HEK293 (cell line): ENCODE measurements around the gene SNX13.

Experiments
- CTCF ChIA-PET: fragments of 350-600 bp; formaldehyde crosslinking; extraction: SDS; loops from one replicate; lab custom pipeline; 2021; ENCODE audit warnings: antibody characterized with exemption; lab: Yijun Ruan, JAX
- POLR2A ChIA-PET: fragments of 300-600 bp; formaldehyde crosslinking; extraction: SDS; loops from one replicate; lab custom pipeline; 2020; ENCODE audit warnings: antibody characterized with exemption, inconsistent platforms; lab: Yijun Ruan, JAX
- H3K27ac ChIP-seq: fragments of 200-500 bp; sonication (Bioruptor generic); 2 replicates; pipeline ENCODE4 v1.5.1; 2014; ENCODE audit warnings: low read depth, low read length, control low read depth, inconsistent platforms; ENCODE audit errors: extremely low read depth
- H3K36me3 ChIP-seq, 2 experiments: fragments of 200-500 bp in 1 of 2; sonication (Bioruptor generic) in 1 of 2; 1 replicate in 1 of 2; 2 replicates in 1 of 2; pipeline ENCODE4 v1.5.1; 2014 to 2017; ENCODE audit warnings: inconsistent platforms in 2 of 2, low read length in 2 of 2; ENCODE audit not compliant: control insufficient read depth in 2 of 2, insufficient read depth in 1 of 2
- H3K4me1 ChIP-seq: fragments of 200-500 bp; sonication (Bioruptor generic); 2 replicates; pipeline ENCODE4 v1.5.1; 2014; ENCODE audit warnings: mild to moderate bottlenecking, low read length, inconsistent platforms; ENCODE audit not compliant: control insufficient read depth, insufficient read depth
- H3K4me3 ChIP-seq: 2 replicates; pipeline ENCODE4 v1.5.1; 2011; ENCODE audit warnings: low read depth, mild to moderate bottlenecking, control low read depth, low read length, moderate library complexity
- H3K9me3 ChIP-seq: fragments of 200-500 bp; sonication (Bioruptor generic); 2 replicates; pipeline ENCODE4 v1.5.1; 2014; ENCODE audit warnings: low read depth, low read length, inconsistent platforms; ENCODE audit not compliant: control insufficient read depth, insufficient read depth
- GFI1B ChIP-seq: fragments of 450-650 bp; formaldehyde crosslinking; IDR thresholded peaks from 2 replicates; pipeline ENCODE4 v1.5.1; 2016; ENCODE audit warnings: missing biosample characterization, missing genetic modification characterization
- GLIS1 ChIP-seq: fragments of 450-650 bp; formaldehyde crosslinking; IDR thresholded peaks from 2 replicates; pipeline ENCODE4 v1.5.1; 2016; ENCODE audit warnings: missing biosample characterization, missing genetic modification characterization
- GLIS2 ChIP-seq: fragments of 450-650 bp; formaldehyde crosslinking; IDR thresholded peaks from 2 replicates; pipeline ENCODE4 v1.5.1; 2016; ENCODE audit warnings: missing biosample characterization, missing genetic modification characterization
- KLF1 ChIP-seq: fragments of 450-650 bp; formaldehyde crosslinking; IDR thresholded peaks from 2 replicates; pipeline ENCODE4 v1.5.1; 2016; ENCODE audit warnings: missing biosample characterization, missing genetic modification characterization
- KLF8 ChIP-seq: fragments of 450-650 bp; formaldehyde crosslinking; IDR thresholded peaks from 2 replicates; pipeline ENCODE4 v1.5.1; 2016; ENCODE audit warnings: missing biosample characterization, missing genetic modification characterization
- PATZ1 ChIP-seq: fragments of 450-650 bp; formaldehyde crosslinking; IDR thresholded peaks from 2 replicates; pipeline ENCODE4 v1.5.1; 2016; ENCODE audit warnings: missing biosample characterization, missing genetic modification characterization
- SCRT2 ChIP-seq: fragments of 450-650 bp; formaldehyde crosslinking; IDR thresholded peaks from 2 replicates; pipeline ENCODE4 v1.5.1; 2016; ENCODE audit warnings: missing biosample characterization, missing genetic modification characterization
- SP2 ChIP-seq: fragments of 450-650 bp; formaldehyde crosslinking; IDR thresholded peaks from 2 replicates; pipeline ENCODE4 v1.5.1; 2016; ENCODE audit warnings: missing biosample characterization, missing genetic modification characterization
- SP7 ChIP-seq: fragments of 450-650 bp; formaldehyde crosslinking; IDR thresholded peaks from 2 replicates; pipeline ENCODE4 v1.5.1; 2016; ENCODE audit warnings: missing biosample characterization, missing genetic modification characterization
- TSHZ1 ChIP-seq: fragments of 450-650 bp; formaldehyde crosslinking; IDR thresholded peaks from 2 replicates; pipeline ENCODE4 v1.5.1; 2016; ENCODE audit warnings: missing biosample characterization, missing genetic modification characterization, borderline replicate concordance
- ZBTB20 ChIP-seq: fragments of 450-650 bp; formaldehyde crosslinking; IDR thresholded peaks from 2 replicates; pipeline ENCODE4 v1.5.1; 2016; ENCODE audit warnings: missing biosample characterization, missing genetic modification characterization
- ZBTB26 ChIP-seq: fragments of 450-650 bp; formaldehyde crosslinking; optimal IDR thresholded peaks from 2 replicates; pipeline ENCODE3; 2016; ENCODE audit warnings: missing biosample characterization, mild to moderate bottlenecking, missing genetic modification characterization
- ZBTB8A ChIP-seq: fragments of 450-650 bp; formaldehyde crosslinking; IDR thresholded peaks from 2 replicates; pipeline ENCODE4 v1.5.1; 2016; ENCODE audit warnings: missing biosample characterization, missing genetic modification characterization
- ZEB2 ChIP-seq: fragments of 450-650 bp; formaldehyde crosslinking; IDR thresholded peaks from 2 replicates; pipeline ENCODE4 v1.5.1; 2016; ENCODE audit warnings: missing biosample characterization, missing genetic modification characterization
- ZNF10 ChIP-seq: fragments of 450-650 bp; formaldehyde crosslinking; IDR thresholded peaks from 2 replicates; pipeline ENCODE4 v1.5.1; 2017; ENCODE audit warnings: missing biosample characterization, missing genetic modification characterization
- ZNF112 ChIP-seq: fragments of 450-650 bp; formaldehyde crosslinking; IDR thresholded peaks from 2 replicates; pipeline ENCODE4 v1.5.0; 2017; ENCODE audit warnings: missing biosample characterization, missing genetic modification characterization
- ZNF114 ChIP-seq: fragments of 450-650 bp; formaldehyde crosslinking; IDR thresholded peaks from 2 replicates; pipeline ENCODE4 v1.5.0; 2017; ENCODE audit warnings: missing biosample characterization, missing genetic modification characterization
- ZNF155 ChIP-seq: fragments of 450-650 bp; formaldehyde crosslinking; IDR thresholded peaks from 2 replicates; pipeline ENCODE4 v1.5.1; 2016; ENCODE audit warnings: missing biosample characterization, missing genetic modification characterization
- ZNF157 ChIP-seq: fragments of 450-650 bp; formaldehyde crosslinking; IDR thresholded peaks from 2 replicates; pipeline ENCODE4 v1.5.1; 2016; ENCODE audit warnings: missing biosample characterization, missing genetic modification characterization
- ZNF354C ChIP-seq: fragments of 450-650 bp; formaldehyde crosslinking; IDR thresholded peaks from 2 replicates; pipeline ENCODE4 v1.5.1; 2016; ENCODE audit warnings: missing biosample characterization, missing genetic modification characterization, low read depth, borderline replicate concordance
- ZNF558 ChIP-seq: fragments of 450-650 bp; formaldehyde crosslinking; IDR thresholded peaks from 2 replicates; pipeline ENCODE4 v1.5.1; 2016; ENCODE audit warnings: missing biosample characterization, missing genetic modification characterization
- ZNF561 ChIP-seq: fragments of 450-650 bp; IDR thresholded peaks from 2 replicates; pipeline ENCODE4 v1.5.1; 2018; ENCODE audit warnings: missing biosample characterization, missing genetic modification characterization, borderline replicate concordance
- ZNF600 ChIP-seq: fragments of 450-650 bp; formaldehyde crosslinking; IDR thresholded peaks from 2 replicates; pipeline ENCODE4 v1.5.1; 2016; ENCODE audit warnings: missing biosample characterization, missing genetic modification characterization
- ZNF610 ChIP-seq: fragments of 450-650 bp; formaldehyde crosslinking; IDR thresholded peaks from 2 replicates; pipeline ENCODE4 v1.5.1; 2016; ENCODE audit warnings: missing biosample characterization, missing genetic modification characterization, borderline replicate concordance
- ZNF692 ChIP-seq: fragments of 450-650 bp; formaldehyde crosslinking; IDR thresholded peaks from 2 replicates; pipeline ENCODE4 v1.5.1; 2016; ENCODE audit warnings: missing biosample characterization, missing genetic modification characterization
- ZNF707 ChIP-seq: fragments of 450-650 bp; formaldehyde crosslinking; IDR thresholded peaks from 2 replicates; pipeline ENCODE4 v1.5.1; 2016; ENCODE audit warnings: missing biosample characterization, missing genetic modification characterization
- ZNF76 ChIP-seq: fragments of 450-650 bp; formaldehyde crosslinking; IDR thresholded peaks from 2 replicates; pipeline ENCODE4; 2016; ENCODE audit warnings: low read depth, missing biosample characterization, missing genetic modification characterization, borderline replicate concordance
- ZNF830 ChIP-seq: fragments of 450-650 bp; IDR thresholded peaks from 2 replicates; pipeline ENCODE4 v1.5.0; 2018; ENCODE audit warnings: missing biosample characterization, missing genetic modification characterization, low read depth, mild to moderate bottlenecking, moderate library complexity
- ZSCAN30 ChIP-seq: fragments of 450-650 bp; IDR thresholded peaks from 2 replicates; pipeline ENCODE4 v1.5.1; 2018; ENCODE audit warnings: missing biosample characterization, mild to moderate bottlenecking, missing genetic modification characterization, moderate library complexity

Gene SNX13

GRCh38 chr7:17940302-17940883 lies at the start of gene SNX13:
Gene SNX13 (minus strand): TSS chr7:17940494. CDS start chr7:17940295, 199 bp downstream.
- CTCF ChIA-PET, result interaction anchor here (0.7 kb wide), 1 partner anchor 54 kb away, joined by 3 read pairs; no protein-coding TSS in a partner anchor
- POLR2A ChIA-PET, result no interaction called here
- H3K36me3 ChIP-seq, result no peaks in the 10 kb centered on the region
- TF ChIP-seq ZNF692 (tag by site-specific recombination) (peak; percentile 92), ZNF10 (no peak), ZNF112 (tag by site-specific recombination) (no peak), PATZ1 (tag by site-specific recombination) (peak; percentile 57), SP2 (tag by site-specific recombination) (peak; percentile 67), ZNF155 (tag by site-specific recombination) (no peak), GFI1B (tag by site-specific recombination) (no peak), ZNF354C (tag by site-specific recombination) (no peak), ZNF610 (tag by site-specific recombination) (no peak; the same call in 1 of the 2 replicates), ZNF558 (tag by site-specific recombination) (no peak), SP7 (tag by site-specific recombination) (0 out of 2 replicates have a peak, but pooled peaks have one; percentile 22), TSHZ1 (tag by site-specific recombination) (no peak), ZSCAN30 (tag by site-specific recombination) (0 out of 2 replicates have a peak, but pooled peaks have one; percentile 30), ZNF76 (tag by site-specific recombination) (peak; percentile 55; the same call in 1 of the 2 replicates), ZNF561 (0 out of 2 replicates have a peak, but pooled peaks have one; percentile 26), ZNF600 (no peak), GLIS2 (tag by site-specific recombination) (peak; percentile 56; the same call in 1 of the 2 replicates), KLF8 (tag by site-specific recombination) (no peak), GLIS1 (tag by site-specific recombination) (no peak), ZEB2 (peak; percentile 48), SCRT2 (tag by site-specific recombination) (no peak), KLF1 (tag by site-specific recombination) (no peak), ZNF707 (tag by site-specific recombination) (no peak), ZNF830 (no peak), ZNF114 (tag by site-specific recombination) (no peak), ZNF157 (tag by site-specific recombination) (no peak), ZBTB20 (tag by site-specific recombination) (peak; percentile 79), ZBTB8A (tag by site-specific recombination) (peak; percentile 87), ZBTB26 (tag by site-specific recombination) (peak; percentile 89)

More at GRCh38 chr7:17940302-17940883, at the start of gene SNX13:
- H3K9me3 ChIP-seq, result no peaks in the 10 kb centered on the region
- no peaks in the 10 kb centered on the region; the same call in 1 of the 2 replicates for H3K4me1 ChIP-seq
- peak within 1 kb of the TSS; percentile 97 for H3K4me3 ChIP-seq
- H3K27ac ChIP-seq, result peak within 1 kb of the TSS; percentile 92
